ENCODE data around the gene DLG2. TPM values are rescaled to one million over a fixed set of nuclear protein-coding genes. Genes with fewer than 3 reads are reported as not detected.

The DLG2 gene
- total RNA-seq, 2 donors from 2014 or later = 3.8 to 16.4 TPM

- no peak for ATAC-seq (ENCODE audit: insufficient number of reproducible peaks, low FRiP score, low read depth)
- no peak for TF ChIP-seq CTCF (IDR thresholded peaks at IDR 0.05)
Measured at GRCh38 chr11:84642500-84642899, 984.6 kb downstream of the DLG2 start.

GRCh38 chr11:84634309-84634708, 992.8 kb downstream of the DLG2 start:
- Histone ChIP-seq H3K27ac (no peak overlapping the region), H3K27me3 (replicated peaks; ENCODE audit: insufficient read depth) (no peaks in the 10 kb centered on the region), H3K36me3 (no peaks in the 10 kb centered on the region), H3K4me3 (no peak overlapping the region), H3K9me3 (no peaks in the 10 kb centered on the region), H3K4me1 (ENCODE audit: control insufficient read depth in 1 of 2, low read depth in 2 of 2) (no peaks in the 10 kb centered on the region)
- no peak for ATAC-seq (ENCODE audit: insufficient number of reproducible peaks, low FRiP score, low read depth)
- DNase-seq (ENCODE audit: low spot score) = no peak
- no peak for TF ChIP-seq CTCF (IDR thresholded peaks at IDR 0.05)

More at GRCh38 chr11:84642500-84642899, 984.6 kb downstream of the DLG2 start:
- Histone ChIP-seq H3K4me3 (no peak overlapping the region), H3K9me3 (no peaks in the 10 kb centered on the region), H3K27ac (no peak overlapping the region), H3K36me3 (no peaks in the 10 kb centered on the region), H3K4me1 (ENCODE audit: control insufficient read depth in 1 of 2, low read depth in 2 of 2) (no peaks in the 10 kb centered on the region), H3K27me3 (replicated peaks; ENCODE audit: insufficient read depth) (no peaks in the 10 kb centered on the region)
- no peak for DNase-seq (ENCODE audit: low spot score)

- no peak overlapping the region for H3K27ac ChIP-seq
- no peak overlapping the region for H3K4me3 ChIP-seq
- no peaks in the 10 kb centered on the region for H3K9me3 ChIP-seq
- no peaks in the 10 kb centered on the region for H3K27me3 ChIP-seq (replicated peaks; ENCODE audit: insufficient read depth)
- H3K4me1 ChIP-seq (ENCODE audit: control insufficient read depth in 1 of 2, low read depth in 2 of 2) = no peaks in the 10 kb centered on the region
- DNase-seq (ENCODE audit: low spot score) = no peak
- H3K36me3 ChIP-seq = no peaks in the 10 kb centered on the region
- TF ChIP-seq CTCF (IDR thresholded peaks at IDR 0.05) = no peak
- no peak for ATAC-seq (ENCODE audit: insufficient number of reproducible peaks, low FRiP score, low read depth)
Measured at GRCh38 chr11:84628871-84629620, 998.1 kb downstream of the DLG2 start.

- no peak overlapping the region for H3K4me3 ChIP-seq
- no peak for TF ChIP-seq CTCF (IDR thresholded peaks at IDR 0.05)
- ATAC-seq (ENCODE audit: insufficient number of reproducible peaks, low FRiP score, low read depth) = no peak
- no peaks in the 10 kb centered on the region for H3K27me3 ChIP-seq (replicated peaks; ENCODE audit: insufficient read depth)
- H3K4me1 ChIP-seq (ENCODE audit: control insufficient read depth in 1 of 2, low read depth in 2 of 2) = no peaks in the 10 kb centered on the region
- DNase-seq (ENCODE audit: low spot score) = no peak
- no peaks in the 10 kb centered on the region for H3K9me3 ChIP-seq
- H3K36me3 ChIP-seq = no peaks in the 10 kb centered on the region
- H3K27ac ChIP-seq = no peak overlapping the region
Measured at GRCh38 chr11:84626256-84626655, 1000.9 kb downstream of the DLG2 start.

GRCh38 chr11:84612645-84613044, 1014.5 kb downstream of the DLG2 start:
- no peaks in the 10 kb centered on the region for H3K36me3 ChIP-seq
- no peak for DNase-seq (ENCODE audit: low spot score)
- H3K27ac ChIP-seq = no peak overlapping the region
- H3K4me1 ChIP-seq (ENCODE audit: control insufficient read depth in 1 of 2, low read depth in 2 of 2) = peaks cover 0 to 14% of the 10 kb centered on the region in 2 donors
- no peaks in the 10 kb centered on the region for H3K9me3 ChIP-seq
- ATAC-seq (ENCODE audit: insufficient number of reproducible peaks, low FRiP score, low read depth) = no peak
- H3K27me3 ChIP-seq (replicated peaks; ENCODE audit: insufficient read depth) = no peaks in the 10 kb centered on the region
- TF ChIP-seq CTCF (IDR thresholded peaks at IDR 0.05) = no peak
- no peak overlapping the region for H3K4me3 ChIP-seq

All from thoracic aorta (tissue), 2 donors.